ACHN (cell line): ENCODE measurements around the gene AK8.
"Not testable (repeated sequence)": the region's sequence is repeated elsewhere in the genome, so short reads cannot be mapped to it uniquely, and the experiment has no call there.

Source experiments
- DNase-seq: peaks from one replicate; pipeline ENCODE4 v3.0.0-alpha.2; 2015
- in situ Hi-C: cut with HindIII; loops from 2 replicates; pipeline ENCODE4 v1.10.0; 2017; ENCODE audit warnings: low sequenced_read_pairs, low pct_ligation_motif_present, low pct_unique_long_range_greater_than_20kb

AK8 gene

DNA sequence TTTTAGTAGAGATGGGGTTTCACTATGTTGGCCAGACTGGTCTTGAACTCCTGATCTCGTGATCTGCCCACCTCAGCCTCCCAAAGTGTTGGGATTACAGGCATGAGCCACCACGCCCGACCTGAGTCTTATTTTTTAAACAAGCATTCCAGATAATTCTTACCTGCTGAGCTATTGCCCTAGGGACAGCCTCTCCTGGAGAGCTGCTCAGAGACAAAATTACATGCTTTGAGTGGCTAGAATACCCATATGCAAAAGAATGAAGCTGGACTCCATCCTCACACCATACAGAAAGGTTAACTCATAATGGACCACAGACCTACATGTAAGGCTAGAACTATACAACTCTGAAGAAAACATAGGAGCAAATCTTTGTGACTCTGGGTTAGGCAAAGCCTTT, 166.2 kb downstream of the AK8 start:
- no peak for DNase-seq
- in situ Hi-C loops: no loop called here

GRCh38 chr9:132711152-132711551, 166.9 kb downstream of the AK8 start:
- in situ Hi-C loops: not testable (repeated sequence)

GRCh38 chr9:132710333-132710732, 167.8 kb downstream of the AK8 start:
- in situ Hi-C loops: no loop called here
- DNase-seq: no peak

More at GRCh38 chr9:132711152-132711551, 166.9 kb downstream of the AK8 start:
- DNase-seq: not testable (repeated sequence)

DNA sequence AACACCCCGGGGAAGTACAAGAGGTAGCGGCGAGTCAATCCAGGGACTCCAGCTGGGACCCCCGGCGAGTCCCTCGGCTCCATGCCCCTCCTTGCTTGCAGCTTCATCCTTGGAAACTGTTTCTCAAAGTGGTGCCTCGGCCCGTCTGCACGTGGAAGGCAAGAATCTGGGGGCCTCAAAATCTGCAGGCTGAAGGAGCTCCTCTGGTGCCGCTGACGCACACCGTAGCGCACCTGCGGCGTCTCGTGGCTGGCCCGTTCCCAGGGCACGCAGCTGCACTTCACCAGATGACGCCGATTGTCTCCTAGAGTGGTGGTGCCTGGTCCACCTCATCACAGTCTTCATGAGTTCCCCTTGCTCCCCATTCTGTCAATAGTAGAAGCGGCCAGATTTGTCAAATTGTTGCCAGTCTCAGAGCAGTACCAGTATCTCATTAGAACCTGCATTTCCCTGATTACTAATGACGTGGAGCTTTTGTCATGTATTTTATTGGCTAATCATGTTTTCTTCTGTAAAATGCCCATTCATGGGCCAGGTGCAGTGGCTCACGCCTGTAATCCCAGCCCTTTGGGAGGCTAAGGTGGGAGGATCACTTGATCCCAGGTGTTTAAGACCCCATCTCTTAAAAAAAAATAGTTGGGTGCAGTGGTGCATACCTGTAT, 169.2 kb downstream of the AK8 start:
- DNase-seq: no peak
- in situ Hi-C loops: no loop called here

GRCh38 chr9:132708239-132708638, 169.8 kb downstream of the AK8 start:
- no peak for DNase-seq
- in situ Hi-C loops: no loop called here

DNA sequence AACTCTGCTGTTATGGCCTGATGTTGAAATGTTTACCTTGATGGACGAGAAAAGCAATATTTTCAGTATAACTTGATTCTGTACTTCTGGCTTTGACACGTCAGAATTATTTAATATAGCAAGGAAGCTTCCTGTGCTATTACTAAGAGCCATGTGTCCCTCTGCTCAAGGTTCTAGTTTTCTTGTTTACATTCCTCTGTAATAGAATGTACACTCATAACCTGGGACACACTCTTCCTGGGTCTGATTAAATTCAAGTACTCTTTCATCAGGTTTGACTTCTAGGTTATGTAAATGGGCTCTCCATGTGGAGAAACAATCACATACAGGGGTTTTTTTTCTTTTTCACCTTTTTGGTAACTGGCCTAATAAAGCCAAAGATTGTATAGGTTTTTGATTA, 174.7 kb downstream of the AK8 start:
- in situ Hi-C loops: no loop called here
- DNase-seq: no peak

DNA sequence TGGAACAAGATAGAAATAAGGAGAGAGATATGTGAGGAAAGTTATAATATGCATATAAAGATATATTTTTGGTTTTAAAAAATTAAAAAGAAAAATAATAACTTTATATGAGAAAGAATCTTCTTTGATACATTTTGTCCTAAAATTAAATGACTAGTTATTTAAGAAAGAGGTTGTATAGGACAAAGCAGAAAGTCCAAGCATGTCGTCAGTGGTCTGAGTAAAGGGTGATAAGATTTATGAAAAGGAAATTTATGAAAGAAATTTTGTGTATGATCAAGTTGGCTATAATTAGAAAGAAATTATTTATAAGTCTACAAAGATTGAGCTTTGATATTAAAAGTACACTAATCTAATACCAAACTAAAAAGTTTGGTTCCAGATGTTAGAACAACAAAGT, 175.8 kb downstream of the AK8 start:
- in situ Hi-C loops: no loop called here
- no peak for DNase-seq

- in situ Hi-C loops: no loop called here
- DNase-seq: no peak
These were observed 178.1 kb downstream of the AK8 start for GRCh38 chr9:132699956-132700355.

GRCh38 chr9:132698989-132699388, 179.1 kb downstream of the AK8 start:
- in situ Hi-C loops: no loop called here
- no peak for DNase-seq

- in situ Hi-C loops: no loop called here
- no peak for DNase-seq
These were observed 180.9 kb downstream of the AK8 start for GRCh38 chr9:132697230-132697629.

DNA sequence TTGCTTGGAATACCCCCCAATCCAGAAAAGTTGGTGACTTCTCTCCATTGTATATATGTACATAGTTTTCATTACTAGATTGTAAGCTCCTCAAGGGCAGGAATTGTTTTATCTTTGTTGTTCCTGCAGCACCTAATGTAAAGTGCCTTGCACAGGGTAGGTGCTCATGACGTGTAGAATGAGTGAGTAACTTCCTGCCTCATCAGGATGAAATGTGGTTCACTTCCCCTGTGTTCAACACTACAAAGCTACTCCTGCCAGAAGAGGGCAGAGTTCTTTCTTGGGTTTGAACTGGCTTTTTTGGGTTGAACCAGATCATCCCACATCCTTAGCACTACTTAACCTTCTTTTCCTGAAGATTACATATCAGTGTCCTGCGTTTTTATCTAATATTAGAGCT, 183.9 kb downstream of the AK8 start:
- in situ Hi-C loops: no loop called here
- DNase-seq: peak; percentile 8

DNA sequence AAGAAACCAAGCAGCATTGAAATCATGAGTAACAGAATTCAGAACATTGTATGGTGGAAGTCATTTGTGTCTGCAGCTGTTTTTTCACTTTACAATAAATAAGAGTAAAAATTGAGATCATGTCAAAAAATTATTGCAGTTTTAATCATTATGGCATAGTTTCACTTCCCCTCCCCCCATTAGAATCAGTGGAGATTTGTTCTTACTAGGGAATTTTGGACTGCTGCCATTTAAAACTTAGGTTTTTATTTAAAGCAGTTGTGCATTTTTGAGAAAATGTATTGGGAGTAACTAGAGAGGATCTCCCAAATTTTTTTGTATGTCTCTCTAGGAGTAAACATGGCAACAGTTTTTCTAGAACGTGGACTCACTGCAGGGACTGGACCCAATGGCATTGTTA, 187.4 kb downstream of the AK8 start:
- in situ Hi-C loops: no loop called here
- DNase-seq: no peak

- no peak for DNase-seq
- in situ Hi-C loops: no loop called here
These were observed 194.2 kb downstream of the AK8 start for GRCh38 chr9:132683873-132684272.

DNA sequence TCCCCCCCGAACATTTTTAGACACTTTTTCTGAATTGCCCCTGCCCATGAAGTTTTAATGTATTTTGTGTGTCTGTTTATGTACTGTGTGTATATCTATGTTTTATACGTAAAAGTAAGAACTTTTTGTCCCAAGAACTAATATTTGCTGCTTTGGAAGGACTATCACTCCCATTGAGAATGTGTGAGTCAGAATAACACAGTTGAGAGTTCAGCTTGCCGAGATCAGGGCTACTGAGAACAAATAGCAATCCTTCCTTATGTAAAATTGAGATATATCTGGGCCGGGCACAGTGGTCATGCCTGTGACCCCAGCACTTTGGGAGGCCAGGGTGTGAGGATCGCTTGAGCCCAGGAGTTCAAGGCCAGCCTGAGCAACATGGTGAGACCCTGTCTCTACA, 196.5 kb downstream of the AK8 start:
- in situ Hi-C loops: no loop called here
- DNase-seq: no peak

DNA sequence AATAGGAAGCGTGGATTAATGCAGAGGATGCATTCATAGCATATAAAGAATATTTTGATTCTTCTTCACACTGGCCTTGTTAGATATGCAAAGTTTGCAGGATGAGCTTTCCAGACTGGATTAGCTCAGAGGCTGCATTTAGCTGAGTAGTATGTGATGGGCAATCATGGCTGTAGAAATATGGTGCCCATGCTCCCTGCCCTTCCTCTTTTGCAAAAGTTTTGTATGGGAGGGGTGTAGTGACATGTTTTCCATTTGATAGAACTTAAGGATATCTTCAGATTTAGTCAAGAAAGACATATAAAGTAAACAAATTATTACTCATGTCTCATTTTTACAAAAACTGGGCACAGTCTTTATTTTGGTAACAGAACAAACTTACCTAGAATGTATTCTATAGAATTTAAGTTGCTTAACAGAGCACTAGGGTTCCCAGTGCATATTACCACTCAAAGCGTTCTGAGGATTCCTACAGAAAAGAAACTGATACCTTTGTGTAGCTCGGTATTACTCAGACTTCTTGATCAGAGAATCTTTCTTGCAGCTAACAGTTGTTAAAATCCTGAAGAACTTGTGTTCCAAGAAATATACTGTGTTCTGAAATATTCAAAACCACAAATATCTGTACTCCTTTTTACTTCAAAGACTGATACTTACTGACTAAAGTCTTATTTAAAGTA, 198.0 kb downstream of the AK8 start:
- in situ Hi-C loops: no loop called here
- DNase-seq: no peak

DNA sequence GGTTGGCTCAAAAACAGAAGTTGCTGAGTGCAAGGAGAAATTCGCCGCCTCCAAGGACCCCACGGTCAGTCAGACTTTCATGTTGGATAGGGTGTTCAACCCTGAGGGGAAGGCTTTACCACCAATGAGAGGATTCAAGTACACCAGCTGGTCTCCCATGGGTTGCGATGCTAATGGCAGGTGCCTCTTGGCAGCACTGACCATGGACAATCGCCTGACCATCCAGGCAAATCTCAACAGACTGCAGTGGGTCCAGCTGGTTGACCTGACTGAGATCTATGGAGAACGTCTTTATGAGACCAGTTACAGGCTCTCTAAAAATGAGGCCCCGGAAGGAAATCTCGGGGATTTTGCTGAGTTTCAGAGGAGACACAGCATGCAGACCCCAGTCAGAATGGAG, 200.1 kb downstream of the AK8 start:
- in situ Hi-C loops: no loop called here

More for the DNA sequence above, 200.1 kb downstream of the AK8 start:
- DNase-seq: no peak
